ENCODE results near the gene HSD3B1.

DNA sequence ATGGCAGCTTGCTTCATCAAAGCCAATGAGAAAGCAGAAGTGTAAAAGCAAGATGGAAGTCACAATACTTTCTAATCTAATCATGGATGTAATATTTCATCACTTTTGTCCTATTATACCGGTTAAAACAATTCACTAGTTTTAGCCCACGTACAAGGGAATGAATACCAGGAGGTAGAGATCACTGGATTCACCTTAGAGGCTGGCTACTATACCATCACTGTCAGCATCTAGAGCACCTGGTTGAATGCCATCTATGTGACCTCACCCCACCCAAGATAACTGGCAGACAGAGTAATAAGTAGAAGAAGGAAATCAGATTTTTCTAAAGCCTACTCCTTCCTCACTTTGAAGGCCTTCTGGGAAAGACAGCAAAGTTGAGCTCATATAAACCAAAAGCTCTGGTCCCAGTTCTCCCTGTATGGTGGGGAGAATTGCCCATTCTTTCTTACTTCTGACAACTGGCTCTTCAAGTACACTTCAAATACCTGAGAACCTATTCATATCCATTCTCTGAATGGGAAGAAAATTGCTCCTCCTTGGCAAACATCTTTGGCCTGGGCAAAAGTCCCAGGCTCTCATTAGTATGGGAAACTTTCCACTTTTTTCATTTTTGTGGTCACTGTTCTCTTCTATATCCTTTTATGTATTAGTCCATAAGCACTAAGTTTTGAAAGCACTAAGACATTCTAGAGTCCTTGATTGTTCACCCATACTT is 24.8 kb downstream of the HSD3B1 start:
- TF ChIP-seq, protein P1, sequence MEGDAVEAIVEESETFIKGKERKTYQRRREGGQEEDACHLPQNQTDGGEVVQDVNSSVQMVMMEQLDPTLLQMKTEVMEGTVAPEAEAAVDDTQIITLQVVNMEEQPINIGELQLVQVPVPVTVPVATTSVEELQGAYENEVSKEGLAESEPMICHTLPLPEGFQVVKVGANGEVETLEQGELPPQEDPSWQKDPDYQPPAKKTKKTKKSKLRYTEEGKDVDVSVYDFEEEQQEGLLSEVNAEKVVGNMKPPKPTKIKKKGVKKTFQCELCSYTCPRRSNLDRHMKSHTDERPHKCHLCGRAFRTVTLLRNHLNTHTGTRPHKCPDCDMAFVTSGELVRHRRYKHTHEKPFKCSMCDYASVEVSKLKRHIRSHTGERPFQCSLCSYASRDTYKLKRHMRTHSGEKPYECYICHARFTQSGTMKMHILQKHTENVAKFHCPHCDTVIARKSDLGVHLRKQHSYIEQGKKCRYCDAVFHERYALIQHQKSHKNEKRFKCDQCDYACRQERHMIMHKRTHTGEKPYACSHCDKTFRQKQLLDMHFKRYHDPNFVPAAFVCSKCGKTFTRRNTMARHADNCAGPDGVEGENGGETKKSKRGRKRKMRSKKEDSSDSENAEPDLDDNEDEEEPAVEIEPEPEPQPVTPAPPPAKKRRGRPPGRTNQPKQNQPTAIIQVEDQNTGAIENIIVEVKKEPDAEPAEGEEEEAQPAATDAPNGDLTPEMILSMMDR (IDR thresholded peaks at IDR 0.05) = no peak
- TF ChIP-seq EP300 (IDR thresholded peaks at IDR 0.05) = no peak
